T-helper 17 cell (primary cell): ENCODE measurements around the gene COL4A1. TPM values are rescaled to one million over a fixed set of nuclear protein-coding genes. Genes with fewer than 3 reads are reported as not detected.

ENCODE experiments used
- ATAC-seq: fragments of 150-1000 bp; cut with Tn5 transposase; 2 replicates; pipeline ENCODE4 v1.10.0; 2021; ENCODE audit warnings: mild to moderate bottlenecking, moderate library complexity
- DNase-seq, 3 donors: peaks; one replicate each; pipeline versions ENCODE4 v3.0.0 to v3.0.0-alpha.2; 2020 to 2021
- H3K9me3 ChIP-seq: one replicate; pipeline ENCODE4 v1.7.0; 2013; ENCODE audit warnings: low read length, mild to moderate bottlenecking; ENCODE audit not compliant: control insufficient read depth, poor library complexity, severe bottlenecking
- H3K27ac Mint-ChIP-seq: one replicate; pipeline ENCODE4 v1.8.0; 2022; ENCODE audit warnings: mild to moderate bottlenecking, moderate library complexity, mixed read lengths
- H3K27me3 Mint-ChIP-seq: one replicate; pipeline ENCODE4 v1.8.0; 2022; ENCODE audit warnings: mixed read lengths
- H3K36me3 Mint-ChIP-seq: one replicate; pipeline ENCODE4 v1.8.0; 2022; ENCODE audit warnings: low read depth, mixed read lengths
- H3K4me1 Mint-ChIP-seq: one replicate; pipeline ENCODE4 v1.8.0; 2022; ENCODE audit warnings: mild to moderate bottlenecking, mixed read lengths
- H3K4me3 Mint-ChIP-seq: one replicate; pipeline ENCODE4 v1.8.0; 2022; ENCODE audit warnings: mild to moderate bottlenecking, moderate library complexity, mixed read lengths
- total RNA-seq, 4 donors: library from RNA in 2 of 4; stranded (reverse) in 2 of 4; gene quantifications; one replicate each; pipeline ENCODE4 v1.2.3 and lab custom pipeline; 2022 to 2026

Gene COL4A1
- total RNA-seq, 2 donors from 2014 or later, result 0.37 TPM; not detected in 1

GRCh38 chr13:110238818-110239195 lies 68.2 kb downstream of the COL4A1 start:
- Mint-ChIP-seq H3K4me3 (no peak overlapping the region), H3K4me1 (no peaks in the 10 kb centered on the region), H3K27me3 (peaks cover 42% of the 10 kb centered on the region), H3K36me3 (no peaks in the 10 kb centered on the region), H3K27ac (no peak overlapping the region)
- no peaks in the 10 kb centered on the region for H3K9me3 ChIP-seq
- ATAC-seq (no peak), DNase-seq (no peak)

DNA sequence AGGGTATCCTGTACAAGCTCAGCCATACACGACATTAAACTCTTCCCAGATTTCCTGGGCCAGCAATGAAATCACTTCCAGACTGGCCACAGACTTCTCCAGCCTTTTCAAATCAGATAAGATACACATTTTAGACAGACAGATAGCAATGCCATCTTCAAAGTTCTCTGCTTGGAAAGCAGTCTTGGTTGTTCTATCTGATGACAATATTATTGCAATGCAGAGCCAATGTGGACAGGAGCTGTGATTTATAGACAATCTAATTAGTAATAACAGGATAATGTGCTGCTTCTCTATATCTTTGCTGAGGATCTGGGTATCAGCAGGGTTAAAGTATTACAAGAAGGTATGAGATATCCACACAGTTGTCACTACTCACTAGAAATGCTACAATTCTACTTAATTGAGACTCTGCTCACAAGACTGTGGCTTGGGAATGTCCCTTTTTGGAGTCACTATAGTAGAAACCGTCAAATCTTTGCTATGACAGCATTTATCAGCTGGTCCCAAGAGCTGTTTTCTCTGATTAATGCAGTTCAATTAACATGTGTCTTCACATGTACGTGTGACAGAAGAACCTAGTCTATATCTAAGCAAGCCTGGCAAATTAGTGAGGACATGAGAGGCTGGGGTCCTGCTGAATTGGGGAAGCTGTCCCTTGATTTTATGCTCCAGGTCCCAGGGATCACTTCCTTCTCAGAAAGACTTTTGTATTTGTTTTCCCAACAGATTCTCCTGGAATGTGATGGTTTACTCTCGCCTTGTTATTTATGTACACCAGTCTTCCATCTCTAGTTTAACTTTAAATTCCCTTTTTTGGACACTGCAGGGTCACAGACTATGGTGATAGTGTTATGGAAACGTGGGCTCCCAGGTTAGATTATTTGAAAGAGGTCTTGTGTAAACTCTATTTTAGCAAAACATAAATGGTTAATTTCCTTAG lies 68.8 kb downstream of the COL4A1 start:
- no peak for ATAC-seq

GRCh38 chr13:110236831-110237261 lies 70.1 kb downstream of the COL4A1 start:
- H3K27ac Mint-ChIP-seq, result no peak overlapping the region
- H3K27me3 Mint-ChIP-seq, result peaks cover 47% of the 10 kb centered on the region
- H3K4me3 Mint-ChIP-seq, result no peak overlapping the region
- H3K36me3 Mint-ChIP-seq, result no peaks in the 10 kb centered on the region
- H3K4me1 Mint-ChIP-seq, result no peaks in the 10 kb centered on the region
- ATAC-seq (no peak), DNase-seq (no peak)
- no peaks in the 10 kb centered on the region for H3K9me3 ChIP-seq

More for the DNA sequence above, 68.8 kb downstream of the COL4A1 start:
- Mint-ChIP-seq H3K36me3 (no peaks in the 10 kb centered on the region), H3K27ac (no peak overlapping the region), H3K27me3 (peaks cover 41% of the 10 kb centered on the region), H3K4me3 (no peak overlapping the region), H3K4me1 (no peaks in the 10 kb centered on the region)
- H3K9me3 ChIP-seq, result no peaks in the 10 kb centered on the region
- DNase-seq, result no peak

GRCh38 chr13:110236431-110236830 lies 70.5 kb downstream of the COL4A1 start:
- no peak overlapping the region for H3K27ac Mint-ChIP-seq
- H3K4me3 Mint-ChIP-seq, result no peak overlapping the region
- H3K27me3 Mint-ChIP-seq, result peaks cover 51% of the 10 kb centered on the region
- no peak for DNase-seq
- H3K36me3 Mint-ChIP-seq, result no peaks in the 10 kb centered on the region
- H3K9me3 ChIP-seq, result no peaks in the 10 kb centered on the region
- ATAC-seq, result no peak
- H3K4me1 Mint-ChIP-seq, result no peaks in the 10 kb centered on the region

- Mint-ChIP-seq H3K4me3 (no peak overlapping the region), H3K4me1 (no peaks in the 10 kb centered on the region), H3K27ac (no peak overlapping the region), H3K36me3 (peaks cover 2% of the 10 kb centered on the region), H3K27me3 (peaks cover 69% of the 10 kb centered on the region)
- no peaks in the 10 kb centered on the region for H3K9me3 ChIP-seq
- ATAC-seq, result no peak
- no peak for DNase-seq
These were observed 72.4 kb downstream of the COL4A1 start for GRCh38 chr13:110234532-110234931.

- no peak for ATAC-seq
- no peak for DNase-seq
- H3K27ac Mint-ChIP-seq, result no peak overlapping the region
- no peaks in the 10 kb centered on the region for H3K9me3 ChIP-seq
- no peaks in the 10 kb centered on the region for H3K4me1 Mint-ChIP-seq
- H3K27me3 Mint-ChIP-seq, result peaks cover 73% of the 10 kb centered on the region
- no peak overlapping the region for H3K4me3 Mint-ChIP-seq
- H3K36me3 Mint-ChIP-seq, result peaks cover 2% of the 10 kb centered on the region
These were observed 73.0 kb downstream of the COL4A1 start for GRCh38 chr13:110233951-110234280.

DNA sequence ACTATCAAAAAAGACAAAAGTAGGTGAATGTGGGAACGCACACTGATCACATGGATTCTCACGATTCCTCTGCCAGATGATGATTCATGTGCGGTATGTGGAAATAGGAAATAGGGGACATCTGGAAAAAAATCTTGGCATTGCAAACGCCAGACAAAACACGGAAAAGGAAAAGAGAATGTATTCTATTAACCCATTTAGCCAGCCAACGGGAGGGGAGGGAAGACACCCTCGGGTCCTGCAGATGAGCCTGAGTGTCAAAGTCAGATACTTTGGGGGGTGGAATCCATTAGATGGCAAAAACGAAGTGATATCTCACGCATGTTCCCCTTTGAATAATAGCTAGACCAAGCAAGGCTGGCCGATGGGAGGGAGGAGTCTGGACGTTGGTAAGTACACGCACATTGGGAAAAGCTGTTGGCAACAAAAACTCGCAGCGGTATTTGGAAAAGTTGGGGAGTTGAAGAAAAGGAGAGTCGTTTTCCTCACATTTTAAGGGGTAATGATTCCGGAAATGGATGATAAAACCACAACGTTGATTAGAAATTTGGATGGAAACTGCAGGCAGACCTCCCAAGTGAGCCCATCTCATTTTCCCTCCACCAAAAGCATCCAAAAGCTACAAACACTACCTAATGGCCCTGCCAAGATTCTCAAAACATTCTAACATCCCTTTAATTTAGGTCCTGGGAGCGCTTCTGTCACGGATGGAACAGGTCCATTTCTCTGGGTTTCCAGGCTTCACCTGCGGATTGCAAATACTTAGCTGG lies 73.6 kb downstream of the COL4A1 start:
- H3K27ac Mint-ChIP-seq, result no peak overlapping the region
- H3K9me3 ChIP-seq, result no peaks in the 10 kb centered on the region
- H3K36me3 Mint-ChIP-seq, result peaks cover 2% of the 10 kb centered on the region
- ATAC-seq, result no peak
- H3K4me3 Mint-ChIP-seq, result no peak overlapping the region
- no peaks in the 10 kb centered on the region for H3K4me1 Mint-ChIP-seq
- peaks cover 74% of the 10 kb centered on the region for H3K27me3 Mint-ChIP-seq
- DNase-seq, result no peak

- Mint-ChIP-seq H3K4me1 (no peaks in the 10 kb centered on the region), H3K27ac (no peak overlapping the region), H3K27me3 (peaks cover 70% of the 10 kb centered on the region), H3K4me3 (no peak overlapping the region), H3K36me3 (peaks cover 2% of the 10 kb centered on the region)
- no peaks in the 10 kb centered on the region for H3K9me3 ChIP-seq
- ATAC-seq (no peak), DNase-seq (no peak)
These were observed 74.2 kb downstream of the COL4A1 start for GRCh38 chr13:110232756-110233155.

DNA sequence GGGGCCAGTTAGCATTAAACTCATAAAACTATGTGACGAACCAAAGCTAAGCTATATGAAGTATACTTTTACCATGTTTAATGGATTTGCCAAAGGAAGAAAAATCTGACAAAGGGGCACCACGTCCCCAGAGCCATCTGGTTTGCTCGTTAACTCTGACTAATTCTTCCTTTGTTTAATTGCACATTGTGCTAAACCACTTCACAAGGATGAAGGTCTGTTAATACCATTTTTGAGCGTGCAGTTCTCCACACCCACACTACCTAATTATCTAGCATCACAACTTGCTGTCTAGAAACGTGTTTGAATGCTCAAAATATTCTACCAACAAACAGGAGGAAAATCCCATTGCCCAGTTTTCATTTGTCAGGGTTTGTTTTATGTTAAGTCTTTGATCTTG lies 74.8 kb downstream of the COL4A1 start:
- DNase-seq (no peak), ATAC-seq (no peak)
- Mint-ChIP-seq H3K27ac (no peak overlapping the region), H3K36me3 (peaks cover 2% of the 10 kb centered on the region), H3K4me3 (no peak overlapping the region), H3K27me3 (peaks cover 64% of the 10 kb centered on the region), H3K4me1 (no peaks in the 10 kb centered on the region)
- no peaks in the 10 kb centered on the region for H3K9me3 ChIP-seq

GRCh38 chr13:110231348-110232047 lies 75.5 kb downstream of the COL4A1 start:
- no peaks in the 10 kb centered on the region for H3K9me3 ChIP-seq
- peaks cover 62% of the 10 kb centered on the region for H3K27me3 Mint-ChIP-seq
- peaks cover 2% of the 10 kb centered on the region for H3K36me3 Mint-ChIP-seq
- H3K4me3 Mint-ChIP-seq, result no peak overlapping the region
- H3K27ac Mint-ChIP-seq, result no peak overlapping the region
- no peaks in the 10 kb centered on the region for H3K4me1 Mint-ChIP-seq
- no peak for ATAC-seq
- no peak for DNase-seq

DNA sequence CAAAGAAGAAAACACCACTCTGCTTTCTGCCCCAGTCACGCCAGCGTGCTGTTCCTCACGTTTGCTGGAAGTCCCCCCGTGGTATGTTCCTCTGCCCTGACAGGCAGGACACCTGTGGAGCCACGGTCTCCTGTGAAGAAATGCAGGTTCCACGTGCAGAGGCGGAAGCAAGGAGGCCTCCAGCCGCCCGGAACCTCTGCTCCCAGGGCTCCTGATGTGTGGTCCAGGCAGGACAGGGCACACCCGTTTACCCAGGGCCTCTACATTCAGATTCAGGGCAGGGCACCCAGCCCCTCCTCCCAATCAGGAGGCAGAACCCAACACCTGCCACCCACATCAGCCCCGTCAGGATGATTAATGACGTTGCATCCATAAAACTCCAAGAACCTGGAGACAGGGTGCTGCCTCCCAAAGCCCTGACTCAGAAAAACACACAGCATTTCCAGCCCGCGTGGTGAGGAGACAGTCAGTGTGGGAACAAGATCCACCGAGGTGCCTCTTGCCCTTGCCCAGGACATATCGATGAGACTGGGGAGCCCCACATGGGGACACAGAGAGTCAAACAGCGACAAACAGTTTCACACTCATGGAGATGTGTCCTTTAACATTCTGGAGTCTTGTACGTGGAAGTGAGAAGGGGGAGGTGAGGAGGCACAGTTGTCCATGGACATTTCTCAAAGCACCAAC lies 76.2 kb downstream of the COL4A1 start:
- Mint-ChIP-seq H3K36me3 (peaks cover 2% of the 10 kb centered on the region), H3K27me3 (peaks cover 63% of the 10 kb centered on the region), H3K4me1 (no peaks in the 10 kb centered on the region), H3K4me3 (no peak overlapping the region), H3K27ac (no peak overlapping the region)
- DNase-seq (no peak), ATAC-seq (no peak)
- no peaks in the 10 kb centered on the region for H3K9me3 ChIP-seq

GRCh38 chr13:110229905-110230563 lies 76.9 kb downstream of the COL4A1 start:
- no peak overlapping the region for H3K4me3 Mint-ChIP-seq
- H3K36me3 Mint-ChIP-seq, result peaks cover 2% of the 10 kb centered on the region
- no peaks in the 10 kb centered on the region for H3K9me3 ChIP-seq
- H3K27ac Mint-ChIP-seq, result no peak overlapping the region
- peaks cover 63% of the 10 kb centered on the region for H3K27me3 Mint-ChIP-seq
- H3K4me1 Mint-ChIP-seq, result no peaks in the 10 kb centered on the region
- ATAC-seq (no peak), DNase-seq (no peak)
